ENCODE measurements around the gene BMPR1A.

- TF ChIP-seq, protein P1, sequence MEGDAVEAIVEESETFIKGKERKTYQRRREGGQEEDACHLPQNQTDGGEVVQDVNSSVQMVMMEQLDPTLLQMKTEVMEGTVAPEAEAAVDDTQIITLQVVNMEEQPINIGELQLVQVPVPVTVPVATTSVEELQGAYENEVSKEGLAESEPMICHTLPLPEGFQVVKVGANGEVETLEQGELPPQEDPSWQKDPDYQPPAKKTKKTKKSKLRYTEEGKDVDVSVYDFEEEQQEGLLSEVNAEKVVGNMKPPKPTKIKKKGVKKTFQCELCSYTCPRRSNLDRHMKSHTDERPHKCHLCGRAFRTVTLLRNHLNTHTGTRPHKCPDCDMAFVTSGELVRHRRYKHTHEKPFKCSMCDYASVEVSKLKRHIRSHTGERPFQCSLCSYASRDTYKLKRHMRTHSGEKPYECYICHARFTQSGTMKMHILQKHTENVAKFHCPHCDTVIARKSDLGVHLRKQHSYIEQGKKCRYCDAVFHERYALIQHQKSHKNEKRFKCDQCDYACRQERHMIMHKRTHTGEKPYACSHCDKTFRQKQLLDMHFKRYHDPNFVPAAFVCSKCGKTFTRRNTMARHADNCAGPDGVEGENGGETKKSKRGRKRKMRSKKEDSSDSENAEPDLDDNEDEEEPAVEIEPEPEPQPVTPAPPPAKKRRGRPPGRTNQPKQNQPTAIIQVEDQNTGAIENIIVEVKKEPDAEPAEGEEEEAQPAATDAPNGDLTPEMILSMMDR (IDR thresholded peaks at IDR 0.05) = no peak
- no peak for TF ChIP-seq POLR2A (IDR thresholded peaks at IDR 0.05)
Measured at GRCh38 chr10:86888585-86889381, 132.4 kb downstream of the BMPR1A start.

All from lower leg skin (tissue), 3 donors.